Adrenal gland (tissue), 12 donors: Measurements from ENCODE around the gene CTCFL. TPM values are rescaled to one million over a fixed set of nuclear protein-coding genes. Genes with fewer than 3 reads are reported as not detected.

ENCODE experiments used
- DNase-seq, 7 donors: peaks; one replicate each; pipeline ENCODE4 v3.0.0-alpha.2; 2019 to 2020
- H3K27ac ChIP-seq, 5 donors: fragments of 200-600 bp; sonication (generic) in 4 of 5; 1 replicate in 3 of 5; 2 replicates in 2 of 5; pipeline versions ENCODE4 v1.5.1 to v1.8.0; 2016 to 2020; ENCODE audit warnings: mild to moderate bottlenecking in 1 of 5
- H3K27me3 ChIP-seq: fragments of 200-600 bp; 2 replicates; pipeline ENCODE4 v1.8.0; 2021
- H3K36me3 ChIP-seq, 2 donors: fragments of 200-600 bp; replicated peaks in 1 of 2; 1 replicate in 1 of 2; 2 replicates in 1 of 2; pipeline versions ENCODE4 v1.5.1 to v1.8.0; 2018 to 2022
- H3K4me1 ChIP-seq, 2 donors: fragments of 200-600 bp; replicated peaks in 1 of 2; 1 replicate in 1 of 2; 2 replicates in 1 of 2; pipeline versions ENCODE4 v1.5.1 to v1.8.0; 2018 to 2021
- H3K4me3 ChIP-seq, 4 donors: fragments of 200-600 bp; sonication (generic) in 3 of 4; one replicate each; pipeline ENCODE4 v1.5.1; 2016 to 2018
- H3K9me3 ChIP-seq, 3 donors: fragments of 200-600 bp; sonication (generic) in 1 of 3; replicated peaks in 1 of 3; 1 replicate in 2 of 3; 2 replicates in 1 of 3; pipeline versions ENCODE4 v1.5.1 to v1.8.0; 2016 to 2021
- CTCF ChIP-seq, 6 experiments: fragments of 450-650 bp in 4 of 6; fragments of 200-600 bp in 2 of 6; sonication (generic) in 1 of 6; IDR thresholded peaks; 1 replicate in 5 of 6; 2 replicates in 1 of 6; pipeline versions ENCODE4 v1.5.1 to v1.8.0; 2016 to 2021; ENCODE audit warnings: antibody characterized with exemption in 6 of 6, mild to moderate bottlenecking in 2 of 6, moderate library complexity in 1 of 6
- POLR2A ChIP-seq, 2 donors: fragments of 450-650 bp; IDR thresholded peaks; one replicate each; pipeline ENCODE4 v1.6.1; 2017; ENCODE audit warnings: antibody characterized with exemption in 2 of 2, mild to moderate bottlenecking in 2 of 2, moderate library complexity in 1 of 2
- WGBS, 4 donors: extraction: QIAGEN DNeasy Blood & Tissue Kit in 2 of 4; methylation state at CpG; one replicate each; pipeline versions ENCODE4 v1.1.5 to v1.1.7; 2013 to 2017; 5-methylcytosine and 5-hydroxymethylcytosine counted together
- intact Hi-C, 2 donors: fragments of 100-400 bp; cut with DNase I; formaldehyde crosslinking; loops; one replicate each; pipeline versions ENCODE4 v1.14.1 to v1.15.0; 2022 to 2023
- polyA plus RNA-seq, 3 donors: library from polyadenylated mRNA; stranded (reverse); fragments of 200-250 nt in 2 of 3; fragments of 350-450 nt in 1 of 3; fragmentation: Illumina TruSeq in 1 of 3; extraction: RNeasy Lipid Tissue Mini Kit (QIAGEN cat#74804) in 1 of 3; gene quantifications; one replicate each; pipeline ENCODE4 v1.2.3, GENCODE V29; 2013 to 2014
- total RNA-seq, 9 donors: library from RNA; depleted of rRNA in 4 of 9; stranded (reverse); fragments of >200 nt in 4 of 9; fragments of 120-200 nt in 1 of 9; fragmentation: NEBNext Ultra II Directional in 1 of 9; extraction: Animal tissue kit (Norgen Biotek cat#: 25700) in 1 of 9; gene quantifications; one replicate each; pipeline versions ENCODE4 v1.1.0 to v1.2.4, GENCODE V29; 2013 to 2023
- donor health status: healthy with polysubstance abuse.
- donor health status: Bipolar disorder and iron deficiency.
- donor health status: DM: yes; HTN: yes; CAD: no.
- donor health status: DM: no; HTN: no; CAD: no.
- donor health status: DM: no; HTN: no; CAD: no.
- donor health status: DM: yes; HTN: yes; CAD: no.

The CTCFL gene
- total and polyA plus RNA-seq, 12 donors: 0.08 to 0.27 (median 0.14) TPM; not detected in 9

- no peak for DNase-seq
- H3K27me3 ChIP-seq: peaks cover 6% of the 10 kb centered on the region
- 58 to 62% (median 61%) methylated on average over 11 to 15 of the region's 15 CpGs for WGBS, 4 donors
- peaks cover 0 to 4% of the 10 kb centered on the region in 2 donors for H3K4me1 ChIP-seq
- no peaks in the 10 kb centered on the region for H3K9me3 ChIP-seq
- intact Hi-C loops: no loop called here
- H3K4me3 ChIP-seq: no peak overlapping the region
- TF ChIP-seq CTCF (IDR thresholded peaks at IDR 0.05) (no peak), POLR2A (IDR thresholded peaks at IDR 0.05) (no peak)
- H3K27ac ChIP-seq: no peak overlapping the region
- H3K36me3 ChIP-seq: no peaks in the 10 kb centered on the region
These were observed 33.8 kb upstream of the CTCFL start for GRCh38 chr20:57558614-57559288.

- Histone ChIP-seq H3K4me1 (peaks cover 0 to 4% of the 10 kb centered on the region in 2 donors), H3K4me3 (no peak overlapping the region), H3K36me3 (no peaks in the 10 kb centered on the region), H3K27ac (no peak overlapping the region), H3K27me3 (peaks cover 6% of the 10 kb centered on the region), H3K9me3 (no peaks in the 10 kb centered on the region)
- no peak for DNase-seq
- WGBS, 4 donors: 73 to 79% (median 76%) methylated on average over 9 of the region's 9 CpGs
- intact Hi-C loops: no loop called here
- TF ChIP-seq CTCF (IDR thresholded peaks at IDR 0.05) (no peak), POLR2A (IDR thresholded peaks at IDR 0.05) (no peak)
These were observed 33.1 kb upstream of the CTCFL start for GRCh38 chr20:57557926-57558613.

GRCh38 chr20:57556980-57557274 is 32.0 kb upstream of the CTCFL start:
- peaks cover 0 to 4% of the 10 kb centered on the region in 2 donors for H3K4me1 ChIP-seq
- peaks cover 6% of the 10 kb centered on the region for H3K27me3 ChIP-seq
- H3K9me3 ChIP-seq: no peaks in the 10 kb centered on the region
- no peaks in the 10 kb centered on the region for H3K36me3 ChIP-seq
- TF ChIP-seq POLR2A (IDR thresholded peaks at IDR 0.05) (no peak), CTCF (IDR thresholded peaks at IDR 0.05) (no peak)
- WGBS, 4 donors: 40 to 79% (median 76%) methylated on average over 1 to 3 of the region's 3 CpGs
- no peak overlapping the region for H3K27ac ChIP-seq
- intact Hi-C loops: no loop called here
- no peak overlapping the region for H3K4me3 ChIP-seq
- DNase-seq: no peak

GRCh38 chr20:57555457-57556184 is 30.7 kb upstream of the CTCFL start:
- H3K9me3 ChIP-seq: no peaks in the 10 kb centered on the region
- H3K4me1 ChIP-seq: peaks cover 0 to 2% of the 10 kb centered on the region in 2 donors
- intact Hi-C loops: no loop called here
- H3K27ac ChIP-seq: no peak overlapping the region
- no peak for TF ChIP-seq CTCF (IDR thresholded peaks at IDR 0.05)
- no peak for TF ChIP-seq POLR2A (IDR thresholded peaks at IDR 0.05)
- DNase-seq: no peak
- 75 to 80% (median 76%) methylated on average over 11 of the region's 11 CpGs for WGBS, 4 donors
- H3K4me3 ChIP-seq: no peak overlapping the region
- peaks cover 6% of the 10 kb centered on the region for H3K27me3 ChIP-seq
- no peaks in the 10 kb centered on the region for H3K36me3 ChIP-seq
